Stimulated activated CD8-positive, alpha-beta memory T cell treated with anti-CD3 and anti-CD28 coated beads, Interleukin-15, amount 100 ng/mL, for 1 hour (primary cell): ENCODE results near the gene A1BG.
"Not testable (repeated sequence)": the region's sequence is repeated elsewhere in the genome, so short reads cannot be mapped to it uniquely, and the experiment has no call there.

ENCODE experiments used
- DNase-seq: peaks from one replicate; pipeline ENCODE4 v3.0.0-alpha.2; 2020; ENCODE audit warnings: low read depth

A1BG gene

DNA sequence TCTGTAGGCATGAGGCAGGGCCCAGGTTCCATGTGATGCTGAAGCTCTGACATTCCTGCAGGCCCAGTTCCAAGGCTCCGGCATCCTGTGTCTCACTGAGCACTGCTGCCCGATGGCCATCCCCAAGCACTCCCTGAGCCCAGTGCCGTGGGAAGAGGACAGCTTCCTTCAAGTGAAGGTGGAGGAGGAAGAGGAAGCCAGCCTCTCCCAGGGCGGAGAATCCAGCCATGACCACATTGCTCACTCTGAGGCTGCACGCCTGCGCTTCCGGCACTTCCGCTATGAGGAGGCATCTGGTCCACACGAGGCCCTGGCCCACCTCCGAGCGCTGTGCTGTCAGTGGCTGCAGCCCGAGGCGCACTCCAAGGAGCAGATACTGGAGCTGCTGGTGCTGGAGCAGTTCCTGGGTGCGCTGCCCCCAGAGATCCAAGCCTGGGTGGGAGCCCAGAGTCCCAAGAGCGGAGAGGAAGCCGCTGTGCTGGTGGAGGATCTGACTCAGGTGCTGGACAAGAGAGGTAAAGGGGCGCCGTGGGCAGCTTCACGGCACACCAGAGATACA is 18.5 kb downstream of the A1BG start:
- no peak for DNase-seq

DNA sequence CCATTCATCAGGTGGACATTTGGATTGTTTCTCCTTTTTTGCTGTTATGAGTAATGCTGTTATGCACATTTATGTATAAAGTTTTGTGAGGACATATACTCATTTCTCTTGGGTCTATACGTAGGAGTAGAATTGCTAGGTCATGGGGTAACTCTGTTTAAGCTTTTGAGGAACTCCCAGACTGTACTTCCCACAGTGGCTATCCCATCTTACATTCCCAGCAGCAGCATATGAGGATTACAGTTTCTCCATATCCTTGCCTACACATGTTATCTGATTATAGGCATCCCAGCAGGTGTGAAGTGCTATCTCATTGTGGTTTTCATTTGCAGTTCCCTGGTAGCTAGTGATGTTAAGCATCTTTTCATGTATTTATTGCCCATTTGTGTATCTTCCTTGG is 20.6 kb downstream of the A1BG start:
- no peak for DNase-seq

DNA sequence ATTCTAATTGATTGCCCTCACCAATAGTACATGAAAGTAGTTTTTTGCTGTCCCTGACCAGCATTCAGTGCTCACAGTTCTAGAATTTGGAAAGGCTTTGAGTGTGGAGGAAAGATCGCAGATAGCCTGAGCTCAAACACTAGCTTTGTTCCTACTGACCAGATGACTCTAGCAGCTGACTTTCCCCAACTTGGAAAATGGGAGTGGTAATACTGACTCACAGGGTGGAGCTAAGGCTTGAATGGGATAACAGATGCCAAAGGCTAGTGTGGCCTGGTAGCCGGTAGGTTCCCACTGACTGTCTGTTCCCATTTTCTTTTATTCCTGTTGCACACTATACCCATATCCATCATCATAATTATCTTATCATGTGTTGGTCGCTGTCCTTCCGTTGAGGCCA is 22.8 kb downstream of the A1BG start:
- DNase-seq: no peak

DNA sequence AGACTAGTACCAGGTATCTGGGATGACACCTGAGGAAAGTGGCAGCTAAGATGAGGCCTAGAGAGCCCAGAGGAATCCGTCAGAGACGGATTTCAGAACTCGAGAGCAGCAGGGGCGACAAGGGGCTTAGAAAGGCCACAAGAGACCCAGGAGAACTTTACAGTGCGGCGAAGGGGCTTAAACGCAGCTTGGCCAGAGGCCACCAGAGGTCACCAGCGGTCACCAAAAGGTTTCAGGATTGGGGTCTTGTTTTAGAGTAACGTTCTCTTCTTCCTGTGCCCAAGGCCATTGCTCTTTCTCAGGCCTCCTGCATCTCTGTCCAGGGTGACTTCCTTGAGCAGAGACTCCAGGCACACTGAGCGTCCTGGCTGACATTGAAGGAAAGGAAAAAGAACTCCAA is 24.3 kb downstream of the A1BG start:
- DNase-seq: no peak

DNA sequence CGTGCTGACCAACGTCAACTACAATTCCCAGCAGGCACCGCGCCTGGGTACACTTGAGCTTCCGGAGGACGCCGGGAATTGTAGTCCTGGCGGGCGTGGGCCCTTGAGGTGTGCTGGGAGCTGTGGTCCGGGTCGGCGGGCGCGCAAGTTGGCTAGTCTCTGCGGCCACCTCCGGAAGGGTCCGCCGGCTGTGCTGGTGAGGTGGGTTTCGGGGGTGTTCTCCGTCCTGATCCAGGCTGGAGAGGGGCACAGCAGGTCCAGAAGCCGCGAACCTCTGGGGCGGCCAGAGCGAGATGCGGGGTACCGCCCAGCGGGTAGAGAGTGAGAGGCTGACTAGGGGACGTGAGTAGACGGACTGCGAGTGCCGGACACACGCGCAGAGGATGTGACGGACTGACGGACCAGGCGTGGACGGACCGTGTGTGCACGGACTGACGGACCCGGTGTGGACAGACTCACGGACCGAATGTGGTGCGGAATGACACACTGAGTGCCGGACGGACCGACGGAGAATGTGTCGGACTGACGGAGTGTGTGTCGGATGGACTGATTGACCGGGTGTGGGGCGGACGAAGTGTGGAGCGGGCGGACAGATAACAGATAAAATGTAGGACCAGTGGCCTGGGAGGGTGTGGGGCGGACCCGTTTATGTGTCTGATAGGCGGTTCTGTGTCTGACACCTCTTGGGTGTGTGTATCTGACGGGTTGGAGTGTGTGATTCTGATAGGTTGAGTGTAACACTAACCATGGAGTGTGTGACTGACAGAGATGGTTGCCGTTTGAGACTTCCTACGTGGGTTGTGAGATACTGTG is 26.2 kb downstream of the A1BG start, which contains the start of gene ZSCAN22:
TSS of gene ZSCAN22 (plus strand) at position 81 of the 813 bp plus-strand sequence. CDS start 7,809 bp downstream, outside the sequence.
- DNase-seq: peak; percentile 82

DNA sequence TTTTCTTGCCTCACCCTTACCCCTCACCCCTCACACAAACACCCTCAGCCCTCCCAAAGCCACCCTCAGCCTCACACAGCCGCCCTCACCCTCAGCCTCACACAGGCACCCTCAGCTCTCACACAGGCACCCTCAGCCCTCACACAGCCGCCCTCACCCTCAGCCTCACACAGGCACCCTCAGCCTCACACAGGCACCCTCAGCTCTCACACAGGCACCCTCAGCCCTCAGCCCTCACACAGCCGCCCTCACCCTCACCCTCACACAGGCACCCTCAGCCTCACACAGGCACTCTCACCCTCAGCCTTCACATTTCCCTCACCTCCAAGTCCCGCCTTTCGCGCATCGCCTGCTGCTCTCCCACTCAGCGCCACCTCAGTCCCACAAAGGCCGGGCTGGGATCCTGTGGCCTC is 26.8 kb downstream of the A1BG start:
- DNase-seq: no peak

DNA sequence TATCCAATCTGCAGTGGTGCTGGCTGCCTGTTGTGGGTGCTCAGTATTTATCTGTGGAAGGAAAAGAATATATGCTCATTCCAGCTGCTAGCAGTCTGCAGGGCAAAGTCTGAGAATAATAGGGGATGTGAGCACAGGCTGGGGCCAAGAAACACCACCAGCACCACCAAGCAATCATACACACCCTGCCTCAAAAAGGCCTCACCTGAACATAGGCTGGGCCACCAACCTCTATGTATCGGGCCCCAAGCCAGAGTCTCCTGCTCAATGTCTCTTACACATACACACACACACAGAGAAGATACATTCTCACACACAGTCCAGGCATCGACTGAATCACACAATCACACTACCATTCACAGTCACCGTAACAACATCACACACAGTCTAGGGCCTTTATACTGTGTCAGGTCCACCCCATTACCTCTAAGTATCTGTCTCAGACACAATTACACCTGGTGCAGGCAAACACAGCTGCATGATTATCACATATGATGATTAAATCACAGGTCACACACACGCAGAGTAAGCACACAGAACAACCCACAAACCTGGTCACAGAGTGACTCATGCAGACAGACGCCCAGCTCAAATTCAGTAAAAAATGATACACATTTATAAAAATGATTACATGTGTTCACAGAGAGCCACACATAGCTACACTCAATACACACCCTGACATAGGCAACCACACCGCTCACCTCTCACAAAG is 27.8 kb downstream of the A1BG start:
- DNase-seq: no peak

DNA sequence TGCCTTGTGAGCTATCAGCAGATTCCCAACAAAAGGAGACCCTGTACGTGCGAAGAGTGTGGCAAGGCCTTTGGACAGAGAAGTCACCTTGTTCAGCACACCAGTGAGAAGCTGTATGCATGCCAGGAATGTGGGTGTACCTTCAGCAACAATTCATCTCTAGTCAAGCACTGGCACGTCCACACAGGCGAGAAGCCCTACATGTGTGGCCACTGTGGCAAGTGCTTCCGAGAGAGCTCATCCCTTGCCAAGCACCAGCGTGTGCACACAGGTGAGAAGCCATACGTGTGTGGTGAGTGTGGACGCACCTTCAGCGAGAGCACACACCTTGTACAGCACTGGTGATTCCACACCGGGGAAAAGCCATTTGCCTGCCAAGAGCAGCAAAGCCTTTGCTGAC is 34.1 kb downstream of the A1BG start:
- DNase-seq: no peak

DNA sequence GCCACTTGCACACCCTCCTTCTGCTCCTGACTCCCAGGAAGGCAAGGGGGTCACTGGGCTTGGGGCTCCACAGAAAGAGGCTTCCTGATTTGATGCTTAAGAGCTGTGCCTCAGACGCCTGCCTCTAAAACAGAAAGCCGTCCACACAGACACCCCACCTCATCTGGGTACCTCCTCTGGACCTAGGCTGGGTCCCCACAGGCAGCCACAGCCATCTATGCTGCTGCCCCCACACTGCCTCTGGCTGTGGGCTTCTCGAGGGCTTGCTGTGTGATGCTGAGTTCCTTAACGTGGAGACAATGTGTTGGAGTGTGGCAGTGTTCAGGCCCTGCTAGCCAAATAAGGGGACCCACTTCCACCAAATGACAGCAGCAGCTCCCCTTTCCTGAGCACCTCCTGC is 35.0 kb downstream of the A1BG start:
- DNase-seq: no peak

DNA sequence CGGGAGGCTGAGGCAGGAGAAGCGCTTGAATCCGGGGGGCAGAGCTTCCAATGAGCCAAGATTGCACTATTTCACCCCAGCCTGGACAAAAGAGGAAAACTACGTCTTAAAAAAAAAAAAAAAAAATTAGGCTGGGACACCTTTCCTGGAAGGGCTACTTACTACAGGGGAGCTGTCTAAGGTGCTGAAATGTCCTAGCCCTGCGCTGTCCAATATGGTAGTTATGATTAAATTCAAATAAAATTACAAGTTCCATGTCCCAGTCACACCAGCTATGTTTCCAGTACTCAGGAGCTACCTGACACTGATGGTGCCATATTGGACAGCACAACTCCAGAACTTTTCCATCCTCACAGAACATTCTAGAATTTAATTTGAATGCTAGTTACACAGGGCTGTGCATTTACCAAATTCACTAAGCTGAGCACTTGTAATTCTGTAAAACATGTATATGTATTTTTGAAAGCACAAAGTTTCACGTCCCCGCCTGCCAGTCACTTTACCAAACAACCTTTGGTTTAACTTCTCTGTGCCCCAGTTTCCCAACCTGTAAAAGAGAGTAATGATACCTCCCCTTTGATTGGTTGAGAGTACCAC is 35.7 kb downstream of the A1BG start:
- no peak for DNase-seq

DNA sequence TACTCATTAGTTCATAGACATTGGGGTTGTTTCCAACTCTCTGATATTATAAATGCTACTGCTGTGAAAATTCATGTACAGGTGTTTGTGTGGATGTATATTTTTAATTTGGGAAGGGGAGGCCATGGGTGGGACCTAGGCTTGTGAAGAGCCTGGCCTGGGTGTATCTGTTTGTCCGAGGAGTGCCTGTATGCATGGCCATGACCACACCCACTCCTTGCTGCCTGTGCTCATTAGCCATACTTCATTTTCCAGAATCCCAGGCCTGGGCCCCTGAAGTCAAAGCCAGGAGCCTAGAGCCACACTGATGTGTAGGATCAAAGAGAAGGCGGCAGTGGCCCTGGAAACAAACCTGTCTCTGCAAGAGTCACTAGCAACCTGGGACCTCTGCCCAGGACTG is 37.7 kb downstream of the A1BG start:
- no peak for DNase-seq

DNA sequence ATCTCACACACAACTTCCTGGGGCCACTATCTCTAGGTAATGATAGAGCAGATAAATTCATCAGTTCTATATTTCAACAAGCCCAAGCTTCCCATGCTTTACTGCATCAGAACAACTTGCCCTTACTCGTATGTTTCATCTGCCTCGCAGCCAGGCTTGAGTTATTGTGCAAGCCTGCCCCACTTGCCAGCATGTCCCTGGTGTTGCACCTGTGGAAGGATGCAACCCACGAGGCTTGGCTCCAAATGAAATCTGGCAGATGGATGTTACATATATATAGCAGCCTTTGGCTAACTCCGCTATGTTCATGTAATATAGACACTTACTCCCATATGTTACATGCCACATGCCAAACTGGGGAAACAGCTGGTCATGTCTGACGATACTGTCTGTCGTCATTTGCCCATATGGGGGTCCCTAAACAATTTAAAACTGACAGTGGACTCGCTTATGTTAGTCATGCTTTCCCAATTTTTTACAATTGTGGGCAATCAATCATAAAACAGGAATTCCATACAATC is 41.9 kb downstream of the A1BG start:
- no peak for DNase-seq

DNA sequence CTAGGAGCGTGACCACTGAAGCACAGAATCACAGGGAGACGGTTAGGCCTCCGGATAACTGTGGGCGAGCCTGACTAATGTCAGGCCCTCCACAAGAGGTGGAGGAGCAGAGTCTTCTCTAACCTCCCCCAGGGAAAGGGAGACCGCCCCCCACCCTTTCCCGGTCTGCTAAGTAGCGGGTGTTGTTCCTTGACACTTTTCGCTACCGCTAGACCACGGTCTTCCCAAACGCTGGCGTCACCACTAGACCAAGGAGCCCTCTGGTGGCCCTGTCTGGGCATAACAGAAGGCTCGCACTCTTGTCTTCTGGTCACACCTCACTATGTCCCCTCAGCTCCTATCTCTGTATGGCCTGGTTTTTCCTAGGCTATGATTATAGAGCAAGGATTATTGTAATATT is 42.6 kb downstream of the A1BG start:
- not testable (repeated sequence) for DNase-seq

DNA sequence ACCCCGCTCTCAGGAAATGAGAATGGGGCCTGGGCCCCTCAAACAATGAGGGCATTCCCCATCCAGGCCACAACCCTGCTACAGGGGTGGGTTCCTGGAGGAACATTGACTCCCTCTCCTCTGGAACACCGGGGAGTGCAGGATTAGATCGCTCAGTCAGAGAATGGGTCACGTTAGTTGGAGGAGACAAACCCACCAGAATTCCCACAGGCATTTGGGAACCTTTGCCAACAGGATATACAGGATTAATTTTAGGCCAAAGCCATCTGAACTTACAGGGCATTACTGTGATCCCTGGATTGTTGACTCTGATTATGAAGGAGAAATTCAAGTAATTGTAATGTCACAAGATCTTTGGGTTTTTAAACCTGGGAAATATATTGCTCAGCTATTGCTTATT is 45.6 kb downstream of the A1BG start:
- DNase-seq: no peak

DNA sequence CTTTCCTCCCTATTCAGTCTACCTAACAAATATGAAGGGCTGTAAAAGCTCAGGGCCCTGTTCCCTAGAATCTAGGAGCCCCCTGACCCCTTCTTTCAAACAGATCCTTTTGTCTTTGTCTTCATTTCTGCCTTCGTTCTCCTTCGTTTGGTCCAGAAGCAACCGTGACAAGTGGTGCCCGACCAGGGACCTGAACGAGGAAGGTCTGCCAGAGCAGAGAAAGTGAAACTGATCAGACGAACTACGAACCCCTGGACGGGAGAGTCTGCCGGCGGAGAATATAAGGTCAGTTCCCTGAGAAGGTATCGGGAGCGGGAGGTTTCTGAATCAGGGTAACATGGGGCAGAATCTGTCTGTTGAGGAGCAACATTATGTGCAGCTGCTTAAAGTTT is 47.4 kb downstream of the A1BG start:
- DNase-seq: no peak

DNA sequence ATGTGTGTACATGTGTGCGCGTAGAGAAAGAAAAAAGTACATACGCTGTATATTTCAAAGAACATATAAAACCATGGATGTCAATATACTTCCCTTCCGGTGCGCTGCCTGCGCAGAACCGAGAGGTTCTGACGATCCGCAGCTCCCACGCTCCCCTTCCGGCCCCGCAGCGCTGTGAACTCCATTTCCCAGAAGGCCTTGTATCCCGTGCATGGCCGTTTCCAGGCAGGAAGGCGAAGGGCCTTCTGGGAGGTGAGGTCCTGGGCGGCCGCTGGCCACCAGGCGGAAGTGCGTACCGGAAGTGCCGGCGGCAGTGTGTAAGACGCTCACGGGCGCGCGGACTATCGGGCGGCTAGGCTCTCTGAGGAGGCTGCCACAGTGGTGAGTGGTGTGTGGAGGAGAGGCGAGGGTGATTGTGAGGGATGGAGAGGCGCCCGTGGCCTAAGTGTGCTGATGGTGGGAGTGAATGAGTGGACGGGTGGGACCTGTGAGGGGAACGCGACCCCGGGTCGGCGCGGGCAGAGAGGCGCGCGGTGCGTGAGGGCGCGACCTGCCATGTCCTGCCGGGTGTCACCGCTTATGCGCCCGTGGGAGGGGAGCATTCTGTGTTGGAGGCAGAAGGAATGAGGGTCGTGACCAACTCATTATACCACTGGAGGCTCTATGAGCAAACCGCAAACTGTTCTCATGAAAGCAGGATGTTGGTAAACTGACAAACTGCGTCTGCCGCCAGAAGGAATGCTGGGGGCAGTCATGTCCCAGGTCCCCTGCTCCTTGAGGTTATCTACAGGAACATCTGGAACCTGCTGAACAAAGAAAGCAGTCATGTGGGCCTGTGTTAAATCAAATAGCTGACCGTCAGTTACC is 48.0 kb downstream of the A1BG start, which contains the start of gene ERVK3-1:
TSS of gene ERVK3-1 (plus strand) at position 313 of the 867 bp plus-strand sequence. CDS start 6,792 bp downstream, outside the sequence.
- peak; percentile 83 for DNase-seq

DNA sequence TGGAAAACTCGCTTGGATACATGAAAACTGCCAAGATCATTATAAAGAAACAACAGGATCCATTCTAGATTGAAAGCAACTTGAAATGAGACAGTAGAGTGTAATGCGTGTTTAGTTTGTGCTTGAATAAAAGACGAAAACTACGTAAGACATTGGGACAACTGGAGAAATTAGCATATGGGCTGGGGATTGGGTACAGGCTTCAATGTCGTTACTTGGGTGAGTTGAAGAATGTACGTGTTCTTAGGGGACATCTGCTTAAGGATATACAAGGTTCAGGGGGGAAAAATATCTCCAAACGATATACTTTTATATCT is 48.6 kb downstream of the A1BG start:
- no peak for DNase-seq

DNA sequence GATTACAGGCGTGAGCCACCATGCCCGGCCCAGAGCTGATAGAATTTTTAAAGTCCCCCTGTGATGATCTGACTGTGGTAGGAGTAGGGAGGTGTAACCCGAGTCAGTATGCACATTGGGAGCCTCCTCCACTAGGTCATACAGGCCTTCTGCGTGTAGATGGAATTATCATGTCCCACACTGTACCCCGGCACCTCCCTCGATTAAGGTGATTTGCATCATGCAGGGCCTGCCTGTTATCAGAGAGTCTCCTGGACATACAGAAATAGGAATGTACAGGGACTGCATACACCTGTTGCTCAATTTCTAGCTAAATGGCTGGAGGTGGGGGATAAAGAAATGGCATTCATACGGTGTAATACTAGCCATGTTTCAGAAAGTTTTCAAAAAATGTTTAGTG is 49.0 kb downstream of the A1BG start:
- no peak for DNase-seq

DNA sequence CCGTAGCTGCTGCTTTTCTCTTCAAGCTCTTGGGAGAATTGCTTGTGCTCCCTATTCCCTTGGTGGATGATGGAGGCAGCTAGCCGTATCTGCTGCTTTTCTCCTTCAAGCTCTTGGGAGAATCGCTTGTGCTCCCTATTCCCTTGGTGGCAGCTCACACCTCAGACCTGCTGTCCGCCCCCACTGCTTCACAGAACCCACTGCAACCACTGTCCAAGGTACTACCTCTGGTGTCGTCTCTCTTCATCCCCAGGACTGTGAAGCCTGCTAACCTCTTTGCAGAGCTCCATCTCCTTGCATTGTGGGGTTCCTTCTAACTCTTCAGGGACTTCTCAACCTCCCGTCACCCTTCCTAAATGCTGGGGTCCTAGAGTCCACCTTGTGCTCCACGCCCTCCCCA is 52.7 kb downstream of the A1BG start:
- DNase-seq: no peak

DNA sequence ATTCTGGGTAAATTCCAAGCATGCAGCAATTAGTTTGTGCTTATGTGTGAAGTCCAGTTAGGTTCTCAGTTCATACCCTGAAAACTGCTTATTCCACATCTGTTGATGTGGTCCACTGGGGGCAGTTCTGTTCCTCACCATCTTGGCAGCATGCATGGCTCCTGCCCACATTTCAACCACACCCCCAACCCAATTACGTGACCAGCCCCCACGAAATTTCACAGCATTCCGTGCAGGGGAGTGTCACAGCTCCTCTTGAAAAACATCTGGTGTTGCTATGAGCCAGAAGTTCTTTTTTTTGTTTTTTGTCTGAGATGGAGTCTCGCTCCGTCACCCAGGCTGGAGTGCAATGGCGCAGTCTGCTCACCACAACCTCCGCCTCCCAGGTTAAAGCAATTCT is 57.2 kb downstream of the A1BG start:
- no peak for DNase-seq
